Left ventricle myocardium inferior (tissue), 1 donor: Measurements from ENCODE around the gene PPIF. TPM values are rescaled to one million over a fixed set of nuclear protein-coding genes. Genes with fewer than 3 reads are reported as not detected.

Experiments used
- DNase-seq: peaks from one replicate; pipeline ENCODE4 v3.0.0-alpha.2; 2020
- H3K27ac ChIP-seq: fragments of 200-600 bp; replicated peaks from 2 replicates; pipeline ENCODE4 v1.8.0; 2021
- H3K27me3 ChIP-seq: fragments of 200-600 bp; 2 replicates; pipeline ENCODE4 v1.8.0; 2021; ENCODE audit warnings: low read depth
- H3K36me3 ChIP-seq: fragments of 200-600 bp; 2 replicates; pipeline ENCODE4 v1.8.0; 2021
- H3K4me1 ChIP-seq: fragments of 200-600 bp; 2 replicates; pipeline ENCODE4 v1.8.0; 2021
- H3K4me3 ChIP-seq: fragments of 200-600 bp; 2 replicates; pipeline ENCODE4 v1.8.0; 2021; ENCODE audit warnings: mild to moderate bottlenecking, moderate library complexity
- H3K9me3 ChIP-seq: fragments of 200-600 bp; replicated peaks from 2 replicates; pipeline ENCODE4 v1.8.0; 2021
- CTCF ChIP-seq: fragments of 200-600 bp; IDR thresholded peaks from 2 replicates; pipeline ENCODE4 v1.8.0; 2021; ENCODE audit warnings: antibody characterized with exemption, mild to moderate bottlenecking, borderline replicate concordance
- intact Hi-C: fragments of 100-400 bp; cut with micrococcal nuclease; formaldehyde crosslinking; loops from one replicate; pipeline ENCODE4 v1.11.0; 2022
- total RNA-seq: library from RNA; stranded (reverse); fragmentation: NEBNext Ultra II Directional; extraction: Animal tissue kit (Norgen Biotek cat#: 25700); gene quantifications from one replicate; pipeline ENCODE4 v1.2.1, GENCODE V29; 2021
- donor health status: DM: no; HTN: yes; CAD: no; lungs with severe emphysema.

Gene PPIF
- total RNA-seq, 1 donor from 2014 or later, result 150 TPM

- peaks cover 35% of the 10 kb centered on the region for H3K4me1 ChIP-seq
- DNase-seq, result no peak
- no peaks in the 10 kb centered on the region for H3K9me3 ChIP-seq
- intact Hi-C loops, result no loop called here
- peaks cover 16% of the 10 kb centered on the region for H3K36me3 ChIP-seq
- no peak overlapping the region for H3K27ac ChIP-seq
- TF ChIP-seq CTCF, result no peak
- no peak overlapping the region for H3K4me3 ChIP-seq
- no peaks in the 10 kb centered on the region for H3K27me3 ChIP-seq
Observed at GRCh38 chr10:79396520-79396919, 49.3 kb downstream of the PPIF start.

- H3K9me3 ChIP-seq, result no peaks in the 10 kb centered on the region
- intact Hi-C loops, result no loop called here
- H3K4me1 ChIP-seq, result peaks cover 29% of the 10 kb centered on the region
- no peak for DNase-seq
- H3K27me3 ChIP-seq, result no peaks in the 10 kb centered on the region
- TF ChIP-seq CTCF, result no peak
- no peak overlapping the region for H3K27ac ChIP-seq
- H3K36me3 ChIP-seq, result peaks cover 16% of the 10 kb centered on the region
- H3K4me3 ChIP-seq, result no peak overlapping the region
Observed at GRCh38 chr10:79397051-79397450, 49.8 kb downstream of the PPIF start.

GRCh38 chr10:79397575-79398303, 50.5 kb downstream of the PPIF start:
- H3K4me3 ChIP-seq, result no peak overlapping the region
- no peaks in the 10 kb centered on the region for H3K9me3 ChIP-seq
- H3K4me1 ChIP-seq, result peaks cover 23% of the 10 kb centered on the region
- no peaks in the 10 kb centered on the region for H3K27me3 ChIP-seq
- peaks cover 16% of the 10 kb centered on the region for H3K36me3 ChIP-seq
- no peak overlapping the region for H3K27ac ChIP-seq
- peak; percentile 73 for DNase-seq
- intact Hi-C loops, result no loop called here
- TF ChIP-seq CTCF, result no peak

- Histone ChIP-seq H3K27ac (no peak overlapping the region), H3K4me3 (peak overlapping the region; percentile 40), H3K4me1 (peaks cover 13% of the 10 kb centered on the region), H3K9me3 (no peaks in the 10 kb centered on the region), H3K36me3 (peaks cover 9% of the 10 kb centered on the region), H3K27me3 (no peaks in the 10 kb centered on the region)
- no peak for TF ChIP-seq CTCF
- intact Hi-C loops, result no loop called here
- DNase-seq, result no peak
Observed at GRCh38 chr10:79398642-79399041, 51.4 kb downstream of the PPIF start.

GRCh38 chr10:79399223-79399831, 52.1 kb downstream of the PPIF start:
- H3K4me1 ChIP-seq, result peaks cover 9% of the 10 kb centered on the region

More at GRCh38 chr10:79399223-79399831, 52.1 kb downstream of the PPIF start:
- H3K27me3 ChIP-seq, result no peaks in the 10 kb centered on the region
- TF ChIP-seq CTCF, result no peak
- H3K4me3 ChIP-seq, result peak overlapping the region; percentile 40
- intact Hi-C loops, result no loop called here
- no peaks in the 10 kb centered on the region for H3K9me3 ChIP-seq
- peaks cover 2% of the 10 kb centered on the region for H3K36me3 ChIP-seq
- H3K27ac ChIP-seq, result no peak overlapping the region
- peak; percentile 91 for DNase-seq
